Measurements from ENCODE around the gene LHFPL6. TPM values are rescaled to one million over a fixed set of nuclear protein-coding genes. Genes with fewer than 3 reads are reported as not detected.

LHFPL6 gene
- total RNA-seq, 1 donor from 2014 or later = 31.7 TPM

DNA sequence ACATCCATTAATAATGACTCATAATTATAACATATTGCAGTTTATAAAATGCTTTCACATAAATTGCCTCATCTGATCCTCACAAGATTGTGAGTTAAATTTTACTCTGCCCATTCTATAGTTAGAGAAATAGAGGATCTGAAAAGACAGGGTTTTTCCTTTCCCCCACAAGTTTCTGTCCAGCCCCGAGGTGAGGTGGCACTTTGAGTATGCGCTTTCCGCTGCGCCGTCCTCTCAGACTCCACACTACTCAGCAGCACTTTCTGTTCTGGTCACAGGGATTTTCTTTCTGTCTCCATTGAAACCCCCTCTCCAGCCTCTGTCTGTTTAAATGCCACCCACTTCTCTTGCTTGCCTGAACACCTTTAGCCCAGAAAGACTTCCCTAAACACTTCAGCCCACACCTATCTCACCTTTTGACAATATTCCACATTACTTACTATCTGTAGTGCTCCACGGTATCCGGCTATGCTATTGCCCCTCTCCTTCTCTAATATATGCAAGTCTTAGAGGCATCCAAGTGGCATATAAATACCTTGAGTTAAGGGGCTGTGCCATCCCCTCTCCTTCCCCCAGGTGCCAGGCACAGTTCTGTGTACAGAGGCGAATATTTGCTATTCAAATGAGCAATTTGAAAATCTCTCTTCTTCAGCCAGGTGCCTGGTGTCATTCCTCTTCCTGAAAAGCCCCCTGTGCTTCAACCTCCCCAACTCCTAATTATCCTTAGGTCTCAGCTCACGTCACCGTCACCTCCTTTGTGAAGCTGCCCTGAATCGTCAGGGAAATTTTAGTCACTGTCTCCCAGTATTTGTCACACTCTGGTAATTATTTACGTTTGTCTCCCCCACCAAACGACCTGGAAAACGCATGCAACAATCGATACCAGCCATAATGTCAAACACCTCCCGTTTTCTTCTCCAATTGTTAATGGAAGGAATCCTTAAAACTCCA is 296.1 kb downstream of the LHFPL6 start:
- TF ChIP-seq CTCF (conservative IDR thresholded peaks at IDR 0.05) = no peak
- no peak for DNase-seq (ENCODE audit: extremely low spot score, unreplicated experiment)
- Mint-ChIP-seq H3K9me3 (no peaks in the 10 kb centered on the region), H3K4me1 (ENCODE audit: unreplicated experiment) (no peaks in the 10 kb centered on the region), H3K4me3 (no peak overlapping the region), H3K27ac (no peak overlapping the region), H3K36me3 (no peaks in the 10 kb centered on the region), H3K27me3 (no peaks in the 10 kb centered on the region)

GRCh38 chr13:39302820-39303219 is 300.2 kb downstream of the LHFPL6 start:
- no peak overlapping the region for H3K4me3 Mint-ChIP-seq
- H3K27me3 Mint-ChIP-seq = no peaks in the 10 kb centered on the region
- TF ChIP-seq CTCF (conservative IDR thresholded peaks at IDR 0.05) = no peak
- DNase-seq (ENCODE audit: extremely low spot score, unreplicated experiment) = no peak
- H3K27ac Mint-ChIP-seq = no peak overlapping the region
- H3K9me3 Mint-ChIP-seq = no peaks in the 10 kb centered on the region
- H3K4me1 Mint-ChIP-seq (ENCODE audit: unreplicated experiment) = no peaks in the 10 kb centered on the region
- no peaks in the 10 kb centered on the region for H3K36me3 Mint-ChIP-seq

- H3K27ac Mint-ChIP-seq = no peak overlapping the region
- TF ChIP-seq CTCF (conservative IDR thresholded peaks at IDR 0.05) = no peak
- H3K27me3 Mint-ChIP-seq = no peaks in the 10 kb centered on the region
- H3K4me3 Mint-ChIP-seq = no peak overlapping the region
- no peak for DNase-seq (ENCODE audit: extremely low spot score, unreplicated experiment)
- no peaks in the 10 kb centered on the region for H3K36me3 Mint-ChIP-seq
- H3K4me1 Mint-ChIP-seq (ENCODE audit: unreplicated experiment) = no peaks in the 10 kb centered on the region
- peaks cover 5% of the 10 kb centered on the region for H3K9me3 Mint-ChIP-seq
Observed at GRCh38 chr13:39298951-39299350, 304.0 kb downstream of the LHFPL6 start.

GRCh38 chr13:39297664-39298171 is 305.3 kb downstream of the LHFPL6 start:
- no peak for TF ChIP-seq CTCF (conservative IDR thresholded peaks at IDR 0.05)

GRCh38 chr13:39297023-39297422 is 306.0 kb downstream of the LHFPL6 start:
- H3K27me3 Mint-ChIP-seq = no peaks in the 10 kb centered on the region
- H3K4me1 Mint-ChIP-seq (ENCODE audit: unreplicated experiment) = no peaks in the 10 kb centered on the region
- H3K4me3 Mint-ChIP-seq = no peak overlapping the region
- H3K9me3 Mint-ChIP-seq = peaks cover 9% of the 10 kb centered on the region
- DNase-seq (ENCODE audit: extremely low spot score, unreplicated experiment) = no peak
- H3K36me3 Mint-ChIP-seq = no peaks in the 10 kb centered on the region
- H3K27ac Mint-ChIP-seq = no peak overlapping the region
- TF ChIP-seq CTCF (conservative IDR thresholded peaks at IDR 0.05) = no peak

More at GRCh38 chr13:39297664-39298171, 305.3 kb downstream of the LHFPL6 start:
- Mint-ChIP-seq H3K36me3 (no peaks in the 10 kb centered on the region), H3K27me3 (no peaks in the 10 kb centered on the region), H3K4me3 (no peak overlapping the region), H3K4me1 (ENCODE audit: unreplicated experiment) (no peaks in the 10 kb centered on the region), H3K9me3 (peaks cover 5% of the 10 kb centered on the region), H3K27ac (no peak overlapping the region)
- no peak for DNase-seq (ENCODE audit: extremely low spot score, unreplicated experiment)

Measured in type B pancreatic cell (in vitro differentiated cells).